Measurements from ENCODE around the gene NDUFS4. TPM values are rescaled to one million over a fixed set of nuclear protein-coding genes. Genes with fewer than 3 reads are reported as not detected.

Gene NDUFS4
- total RNA-seq, 4 donors from 2014 or later = 64.5 to 77.8 (median 67.5) TPM

DNA sequence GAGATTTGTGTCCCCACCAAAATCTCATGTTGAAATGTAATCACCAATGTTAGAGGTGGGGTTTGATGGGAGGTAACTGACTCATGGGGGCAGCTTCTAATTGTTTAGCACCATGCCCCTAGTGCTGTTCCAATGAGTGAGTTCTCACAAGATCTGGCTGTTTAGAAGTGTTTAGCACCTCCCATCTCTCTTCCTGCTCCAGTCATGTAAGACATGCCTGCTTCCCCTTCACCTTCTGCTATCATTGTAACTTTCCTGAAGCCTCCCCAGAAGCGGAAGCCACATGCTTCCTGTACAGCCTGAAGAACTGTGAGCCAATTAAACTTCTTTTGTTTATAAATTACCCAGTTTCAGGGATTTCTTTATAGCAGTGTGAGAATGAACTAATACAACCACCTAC is 170.5 kb downstream of the NDUFS4 start:
- H3K4me1 ChIP-seq = no peaks in the 10 kb centered on the region
- 74% methylated on average over 1 of the region's 1 CpG for WGBS
- no peaks in the 10 kb centered on the region for H3K36me3 ChIP-seq
- H3K4me3 ChIP-seq = no peak overlapping the region
- no peaks in the 10 kb centered on the region for H3K27me3 ChIP-seq
- H3K27ac ChIP-seq = no peak overlapping the region
- no peaks in the 10 kb centered on the region for H3K9me3 ChIP-seq
- no peak for TF ChIP-seq POLR2A (IDR thresholded peaks at IDR 0.05)
- TF ChIP-seq POLR2AphosphoS5 (IDR thresholded peaks at IDR 0.05) = no peak
- TF ChIP-seq, protein P1, sequence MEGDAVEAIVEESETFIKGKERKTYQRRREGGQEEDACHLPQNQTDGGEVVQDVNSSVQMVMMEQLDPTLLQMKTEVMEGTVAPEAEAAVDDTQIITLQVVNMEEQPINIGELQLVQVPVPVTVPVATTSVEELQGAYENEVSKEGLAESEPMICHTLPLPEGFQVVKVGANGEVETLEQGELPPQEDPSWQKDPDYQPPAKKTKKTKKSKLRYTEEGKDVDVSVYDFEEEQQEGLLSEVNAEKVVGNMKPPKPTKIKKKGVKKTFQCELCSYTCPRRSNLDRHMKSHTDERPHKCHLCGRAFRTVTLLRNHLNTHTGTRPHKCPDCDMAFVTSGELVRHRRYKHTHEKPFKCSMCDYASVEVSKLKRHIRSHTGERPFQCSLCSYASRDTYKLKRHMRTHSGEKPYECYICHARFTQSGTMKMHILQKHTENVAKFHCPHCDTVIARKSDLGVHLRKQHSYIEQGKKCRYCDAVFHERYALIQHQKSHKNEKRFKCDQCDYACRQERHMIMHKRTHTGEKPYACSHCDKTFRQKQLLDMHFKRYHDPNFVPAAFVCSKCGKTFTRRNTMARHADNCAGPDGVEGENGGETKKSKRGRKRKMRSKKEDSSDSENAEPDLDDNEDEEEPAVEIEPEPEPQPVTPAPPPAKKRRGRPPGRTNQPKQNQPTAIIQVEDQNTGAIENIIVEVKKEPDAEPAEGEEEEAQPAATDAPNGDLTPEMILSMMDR (IDR thresholded peaks at IDR 0.05) = no peak
- no peak for TF ChIP-seq EP300 (IDR thresholded peaks at IDR 0.05)
- DNase-seq (ENCODE audit: low spot score in 2 of 2) = no peak

Other genes starting within 250 kb of the NDUFS4 start
- gene FST, start 80.0 kb upstream of the NDUFS4 start, total RNA-seq = 10 to 100 TPM in 1 of 4 donors, 1 to 10 TPM in 3; 6.0 to 26.4 (median 6.6) TPM

Measured in suprapubic skin (tissue), 4 donors.